BJ (cell line): ENCODE data around the gene CDCA4. TPM values are rescaled to one million over a fixed set of nuclear protein-coding genes. Genes with fewer than 3 reads are reported as not detected.
A peak's percentile ranks its signal among the peaks of the same experiment; 100 is the strongest.

ENCODE experiments used
- CTCF ChIA-PET: fragments of 350-600 bp; formaldehyde crosslinking; extraction: SDS; loops from one replicate; lab custom pipeline; 2021; ENCODE audit warnings: antibody characterized with exemption, inconsistent platforms; lab: Yijun Ruan, JAX
- POLR2A ChIA-PET: fragments of 300-600 bp; sonication (Branson Sonifier 250); formaldehyde crosslinking; extraction: SDS; loops from one replicate; lab custom pipeline; 2021; ENCODE audit warnings: antibody characterized with exemption; lab: Charles Lee
- DNase-seq: peaks from one replicate; pipeline ENCODE4 v3.0.0-alpha.2; 2011; ENCODE audit warnings: low read depth
- H3K27me3 ChIP-seq: 2 replicates; pipeline ENCODE4 v1.6.0; 2011; ENCODE audit warnings: low read length; ENCODE audit not compliant: control insufficient read depth, insufficient read depth
- H3K36me3 ChIP-seq: 2 replicates; pipeline ENCODE4 v1.5.1; 2011; ENCODE audit warnings: low read length; ENCODE audit not compliant: control insufficient read depth, insufficient read depth
- H3K4me3 ChIP-seq: 2 replicates; pipeline ENCODE4 v1.5.1; 2011; ENCODE audit warnings: low read depth, mild to moderate bottlenecking, control low read depth, low read length
- polyA plus RNA-seq: library from polyadenylated mRNA; depleted of rRNA; stranded (reverse); fragments of >200 nt; gene quantifications from 2 replicates; pipeline ENCODE4 v1.2.3, GENCODE V29; 2011
- TF ChIP-seq, protein P1 (sequence below): IDR thresholded peaks from 2 replicates; pipeline ENCODE4 v1.5.1; 2011; ENCODE audit warnings: low read depth, mild to moderate bottlenecking, control low read depth, inconsistent platforms, low read length, moderate library complexity; ENCODE audit not compliant: insufficient read depth

The CDCA4 gene
- polyA plus RNA-seq, 1 experiment: 16.6 TPM

DNA sequence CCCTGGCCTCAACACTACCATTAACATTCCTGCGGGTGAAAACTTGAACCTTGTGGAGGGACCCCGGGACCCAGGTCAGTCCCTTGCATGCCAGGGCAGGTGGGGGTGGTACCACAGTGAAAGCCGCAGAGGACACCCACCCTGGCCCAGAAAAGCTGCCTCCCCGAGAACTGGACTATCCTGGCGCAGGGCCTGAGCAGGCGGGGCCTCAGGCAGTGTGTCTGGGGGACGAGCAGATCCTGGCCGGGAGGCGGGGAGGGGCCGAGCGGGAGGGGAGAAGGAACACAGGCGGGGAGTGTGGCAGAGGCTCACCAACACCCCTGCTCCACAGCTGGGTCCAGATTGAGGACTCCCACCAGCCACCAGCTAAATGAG, 52.7 kb downstream of the CDCA4 start:
- CTCF ChIA-PET: interaction anchor here (1.0 to 1.4 kb wide), 3 partner anchors 33 to 77 kb away, joined by 3 read pairs; no protein-coding TSS in a partner anchor
- POLR2A ChIA-PET: no interaction called here
- no peak for DNase-seq
- TF ChIP-seq, protein P1, sequence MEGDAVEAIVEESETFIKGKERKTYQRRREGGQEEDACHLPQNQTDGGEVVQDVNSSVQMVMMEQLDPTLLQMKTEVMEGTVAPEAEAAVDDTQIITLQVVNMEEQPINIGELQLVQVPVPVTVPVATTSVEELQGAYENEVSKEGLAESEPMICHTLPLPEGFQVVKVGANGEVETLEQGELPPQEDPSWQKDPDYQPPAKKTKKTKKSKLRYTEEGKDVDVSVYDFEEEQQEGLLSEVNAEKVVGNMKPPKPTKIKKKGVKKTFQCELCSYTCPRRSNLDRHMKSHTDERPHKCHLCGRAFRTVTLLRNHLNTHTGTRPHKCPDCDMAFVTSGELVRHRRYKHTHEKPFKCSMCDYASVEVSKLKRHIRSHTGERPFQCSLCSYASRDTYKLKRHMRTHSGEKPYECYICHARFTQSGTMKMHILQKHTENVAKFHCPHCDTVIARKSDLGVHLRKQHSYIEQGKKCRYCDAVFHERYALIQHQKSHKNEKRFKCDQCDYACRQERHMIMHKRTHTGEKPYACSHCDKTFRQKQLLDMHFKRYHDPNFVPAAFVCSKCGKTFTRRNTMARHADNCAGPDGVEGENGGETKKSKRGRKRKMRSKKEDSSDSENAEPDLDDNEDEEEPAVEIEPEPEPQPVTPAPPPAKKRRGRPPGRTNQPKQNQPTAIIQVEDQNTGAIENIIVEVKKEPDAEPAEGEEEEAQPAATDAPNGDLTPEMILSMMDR: no peak
- H3K36me3 ChIP-seq: no peaks in the 10 kb centered on the region
- peak overlapping the region; percentile 31 for H3K4me3 ChIP-seq
- no peaks in the 10 kb centered on the region for H3K27me3 ChIP-seq

DNA sequence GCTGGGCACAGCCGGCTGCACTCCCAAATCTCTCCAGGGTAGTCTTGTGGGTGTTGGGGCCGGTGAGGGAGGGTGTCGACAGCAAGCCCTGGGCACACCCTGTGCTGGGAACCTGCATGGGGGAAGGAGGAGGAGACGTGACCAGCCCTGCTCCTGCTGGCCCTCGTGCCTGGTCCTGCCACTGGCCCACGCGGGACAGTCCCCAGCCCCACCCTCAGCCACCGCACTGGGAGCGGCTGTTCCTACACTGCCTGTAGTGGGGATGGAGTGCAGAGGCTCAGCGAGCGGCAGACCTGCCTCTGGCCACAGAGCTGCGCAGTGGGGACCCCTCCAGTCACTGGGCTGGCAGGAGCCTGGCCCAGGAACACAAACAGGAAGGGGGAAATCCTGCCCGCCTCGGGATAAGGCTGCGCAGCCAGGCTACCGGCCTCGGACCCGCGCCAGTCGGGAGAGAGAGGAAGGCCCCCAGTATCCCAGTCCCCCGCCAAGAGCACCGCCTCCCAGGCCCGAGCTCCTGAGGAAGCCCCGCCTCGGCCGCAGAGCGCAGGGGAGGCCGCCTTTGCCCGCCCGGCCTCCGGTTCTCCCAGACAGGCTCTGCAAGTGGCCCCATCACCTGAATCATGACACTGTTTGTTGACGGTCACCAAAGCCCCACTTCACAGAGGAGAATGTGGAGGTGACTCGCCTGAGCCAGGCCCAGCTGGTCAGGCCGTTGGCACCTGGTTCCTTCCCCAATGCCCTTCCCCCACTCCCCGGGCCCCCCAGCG, 53.3 kb downstream of the CDCA4 start:
- TF ChIP-seq, protein P1: no peak
- no peaks in the 10 kb centered on the region for H3K36me3 ChIP-seq
- H3K27me3 ChIP-seq: no peaks in the 10 kb centered on the region
- no peak for DNase-seq
- ChIA-PET POLR2A (interaction anchor here (0.7 kb wide), 1 partner anchor 141 kb away, joined by 4 read pairs; no protein-coding TSS in a partner anchor), CTCF (interaction anchor here (1.0 to 1.4 kb wide), 4 partner anchors 8 to 77 kb away, joined by 3 read pairs; no protein-coding TSS in a partner anchor)
- H3K4me3 ChIP-seq: peak overlapping the region; percentile 31

DNA sequence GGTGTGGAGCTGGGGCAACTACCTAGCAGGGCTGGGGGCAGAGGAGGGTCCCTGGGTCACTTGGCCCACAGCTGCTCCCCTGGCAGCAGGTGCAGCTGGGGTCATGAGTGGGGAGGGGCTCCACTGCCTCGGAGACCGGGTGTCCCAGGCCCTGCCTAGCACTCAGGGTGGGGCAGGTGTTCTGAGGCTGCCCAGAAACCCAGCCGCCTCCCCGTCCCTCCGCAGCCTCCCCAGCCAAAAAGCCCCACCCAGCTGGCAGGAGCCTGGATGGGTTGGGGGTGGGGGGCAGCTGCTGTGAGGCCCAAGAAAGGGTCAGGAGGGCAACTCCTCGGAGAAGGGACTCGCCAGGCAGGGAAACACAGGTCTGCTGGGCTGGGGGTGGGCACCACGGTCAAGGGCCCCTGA, 53.9 kb downstream of the CDCA4 start:
- CTCF ChIA-PET: interaction anchor here (1.0 to 1.4 kb wide), 3 partner anchors 9 to 78 kb away, joined by 3 read pairs; no protein-coding TSS in a partner anchor
- TF ChIP-seq, protein P1: no peak
- Histone ChIP-seq H3K4me3 (no peak overlapping the region), H3K36me3 (no peaks in the 10 kb centered on the region), H3K27me3 (no peaks in the 10 kb centered on the region)
- POLR2A ChIA-PET: no interaction called here
- no peak for DNase-seq

DNA sequence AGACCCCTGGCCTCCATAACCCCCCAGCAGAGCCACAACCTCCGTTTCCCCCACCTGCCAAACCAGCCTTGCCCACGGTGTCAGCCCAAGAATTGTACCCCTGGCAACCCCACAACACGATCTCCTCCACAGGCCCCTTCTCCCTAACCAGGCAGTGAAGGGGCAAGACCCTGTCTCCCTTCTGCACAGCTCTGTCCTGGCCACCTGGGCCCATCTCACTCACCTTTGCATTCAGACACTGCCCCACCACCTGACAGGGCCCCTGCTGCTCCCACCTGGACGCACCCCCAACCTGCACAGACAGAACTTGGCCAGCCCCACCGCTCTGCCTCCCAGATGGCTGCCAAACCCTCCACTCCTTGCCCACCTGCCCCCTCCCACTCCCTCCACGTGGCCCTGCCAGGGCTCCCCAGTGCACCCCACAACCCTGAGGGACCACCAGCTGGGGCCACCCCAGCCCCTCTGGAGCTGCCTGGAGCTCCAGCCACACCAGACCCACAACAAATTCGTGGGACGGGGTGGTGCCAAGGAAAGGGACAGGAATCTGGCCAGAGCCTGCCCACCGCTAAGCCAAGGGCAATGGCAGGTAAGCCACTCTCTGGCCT, 54.5 kb downstream of the CDCA4 start:
- H3K27me3 ChIP-seq: no peaks in the 10 kb centered on the region
- ChIA-PET CTCF (interaction anchor here (1.0 to 1.4 kb wide), 2 partner anchors 9 to 77 kb away, joined by 3 read pairs; no protein-coding TSS in a partner anchor), POLR2A (no interaction called here)
- DNase-seq: no peak
- no peaks in the 10 kb centered on the region for H3K36me3 ChIP-seq
- H3K4me3 ChIP-seq: no peak overlapping the region
- TF ChIP-seq, protein P1: no peak

DNA sequence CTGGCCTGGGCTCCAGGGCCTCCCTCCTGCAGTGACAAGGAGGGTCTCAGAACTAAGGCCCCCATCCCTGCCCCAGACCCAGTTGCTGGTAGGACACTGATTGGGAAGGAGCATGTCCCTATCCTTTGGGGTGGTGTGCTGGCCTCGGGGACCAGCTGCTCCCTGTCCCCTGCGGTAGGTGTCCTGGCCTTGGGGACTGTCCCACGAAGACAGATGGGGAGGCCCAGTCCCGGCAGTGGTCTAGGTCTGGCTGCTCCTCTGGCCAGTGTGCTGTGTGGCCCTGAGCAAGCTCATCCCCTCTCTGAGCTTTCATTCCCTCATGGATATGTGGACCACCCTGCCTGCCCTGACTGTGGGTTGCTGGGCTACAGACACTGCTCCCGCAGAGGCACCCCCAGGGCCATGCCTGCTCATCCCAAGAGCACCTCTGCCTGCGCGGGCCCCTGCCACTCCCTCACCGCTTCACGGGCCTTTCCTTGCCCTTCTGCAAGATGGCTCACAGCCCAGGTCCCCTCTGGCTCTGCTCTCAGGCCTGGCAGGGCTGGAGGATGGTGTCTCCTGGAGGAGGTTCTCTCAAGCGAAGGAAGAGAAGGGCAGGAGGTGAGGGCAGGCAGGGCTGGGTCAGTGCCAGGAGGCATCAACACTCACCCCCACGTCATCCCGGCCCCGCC, 55.2 kb downstream of the CDCA4 start:
- no peaks in the 10 kb centered on the region for H3K36me3 ChIP-seq
- no peak overlapping the region for H3K4me3 ChIP-seq
- POLR2A ChIA-PET: no interaction called here
- DNase-seq: no peak
- CTCF ChIA-PET: interaction anchor here (0.6 to 1.3 kb wide), 3 partner anchors 73 to 1051 kb away, joined by 3 to 4 read pairs (median 3); no protein-coding TSS in a partner anchor
- TF ChIP-seq, protein P1: no peak
- no peaks in the 10 kb centered on the region for H3K27me3 ChIP-seq
